ENCODE results near the gene PLCB1. TPM values are rescaled to one million over a fixed set of nuclear protein-coding genes. Genes with fewer than 3 reads are reported as not detected.

Gene PLCB1
- total RNA-seq, 1 experiment from 2014 or later = 11.3 TPM

DNA sequence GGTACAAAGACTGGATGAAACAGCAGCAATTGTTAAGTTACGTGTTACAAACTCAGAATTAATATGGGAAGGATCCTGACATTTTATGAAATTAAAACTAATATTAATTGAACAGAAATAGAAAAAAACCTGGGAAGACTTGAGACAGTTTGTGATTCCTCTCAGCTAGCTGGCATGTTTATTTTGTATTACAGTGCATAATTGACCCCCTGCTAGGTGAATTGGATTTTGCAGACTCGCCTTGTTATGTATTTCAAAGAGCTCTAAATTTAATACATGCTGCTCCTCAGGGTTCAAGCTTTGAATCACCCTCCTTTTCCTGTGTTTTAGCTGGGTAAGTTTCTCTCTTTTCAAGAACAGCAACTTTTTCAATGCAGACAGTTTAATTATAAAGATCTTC is 339.4 kb downstream of the PLCB1 start:
- peaks cover 5% of the 10 kb centered on the region; the same call in 1 of the 2 replicates for H3K27me3 Mint-ChIP-seq (ENCODE audit: low read depth)
- no peak overlapping the region for H3K27ac Mint-ChIP-seq
- no peaks in the 10 kb centered on the region for H3K9me3 Mint-ChIP-seq
- DNase-seq (ENCODE audit: low spot score) (no peak), ATAC-seq (no peak)
- no peak overlapping the region for H3K4me3 Mint-ChIP-seq
- POLR2A ChIA-PET = no interaction called here
- no peaks in the 10 kb centered on the region; the same call in 1 of the 2 replicates for H3K36me3 Mint-ChIP-seq
- TF ChIP-seq KAT7 (CRISPR knock-in tag; IDR thresholded peaks at IDR 0.05; ENCODE audit: borderline replicate concordance) (no peak), ZNF317 (CRISPR knock-in tag; IDR thresholded peaks at IDR 0.05; ENCODE audit: borderline replicate concordance, low read depth) (no peak), ATF1 (CRISPR knock-in tag; IDR thresholded peaks at IDR 0.05) (no peak), FOXK1 (CRISPR knock-in tag; IDR thresholded peaks at IDR 0.05) (no peak), RORB (CRISPR knock-in tag; IDR thresholded peaks at IDR 0.05) (no peak), NR3C1 (CRISPR knock-in tag; conservative IDR thresholded peaks at IDR 0.05; ENCODE audit: low read depth) (no peak), HMGA2 (CRISPR knock-in tag; IDR thresholded peaks at IDR 0.05) (no peak), ZNF396 (CRISPR knock-in tag; IDR thresholded peaks at IDR 0.05; ENCODE audit: borderline replicate concordance) (no peak), SMAD4 (CRISPR knock-in tag; IDR thresholded peaks at IDR 0.05) (no peak), ZNF219 (CRISPR knock-in tag; IDR thresholded peaks at IDR 0.05; ENCODE audit: borderline replicate concordance) (no peak), NR1H2 (CRISPR knock-in tag; IDR thresholded peaks at IDR 0.05) (no peak), E2F1 (CRISPR knock-in tag; IDR thresholded peaks at IDR 0.05) (no peak)
- TF ChIP-seq, protein P1, sequence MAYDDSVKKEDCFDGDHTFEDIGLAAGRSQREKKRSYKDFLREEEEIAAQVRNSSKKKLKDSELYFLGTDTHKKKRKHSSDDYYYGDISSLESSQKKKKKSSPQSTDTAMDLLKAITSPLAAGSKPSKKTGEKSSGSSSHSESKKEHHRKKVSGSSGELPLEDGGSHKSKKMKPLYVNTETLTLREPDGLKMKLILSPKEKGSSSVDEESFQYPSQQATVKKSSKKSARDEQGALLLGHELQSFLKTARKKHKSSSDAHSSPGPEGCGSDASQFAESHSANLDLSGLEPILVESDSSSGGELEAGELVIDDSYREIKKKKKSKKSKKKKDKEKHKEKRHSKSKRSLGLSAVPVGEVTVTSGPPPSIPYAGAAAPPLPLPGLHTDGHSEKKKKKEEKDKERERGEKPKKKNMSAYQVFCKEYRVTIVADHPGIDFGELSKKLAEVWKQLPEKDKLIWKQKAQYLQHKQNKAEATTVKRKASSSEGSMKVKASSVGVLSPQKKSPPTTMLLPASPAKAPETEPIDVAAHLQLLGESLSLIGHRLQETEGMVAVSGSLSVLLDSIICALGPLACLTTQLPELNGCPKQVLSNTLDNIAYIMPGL (CRISPR knock-in tag; IDR thresholded peaks at IDR 0.05) = no peak
- TF ChIP-seq, protein P2, sequence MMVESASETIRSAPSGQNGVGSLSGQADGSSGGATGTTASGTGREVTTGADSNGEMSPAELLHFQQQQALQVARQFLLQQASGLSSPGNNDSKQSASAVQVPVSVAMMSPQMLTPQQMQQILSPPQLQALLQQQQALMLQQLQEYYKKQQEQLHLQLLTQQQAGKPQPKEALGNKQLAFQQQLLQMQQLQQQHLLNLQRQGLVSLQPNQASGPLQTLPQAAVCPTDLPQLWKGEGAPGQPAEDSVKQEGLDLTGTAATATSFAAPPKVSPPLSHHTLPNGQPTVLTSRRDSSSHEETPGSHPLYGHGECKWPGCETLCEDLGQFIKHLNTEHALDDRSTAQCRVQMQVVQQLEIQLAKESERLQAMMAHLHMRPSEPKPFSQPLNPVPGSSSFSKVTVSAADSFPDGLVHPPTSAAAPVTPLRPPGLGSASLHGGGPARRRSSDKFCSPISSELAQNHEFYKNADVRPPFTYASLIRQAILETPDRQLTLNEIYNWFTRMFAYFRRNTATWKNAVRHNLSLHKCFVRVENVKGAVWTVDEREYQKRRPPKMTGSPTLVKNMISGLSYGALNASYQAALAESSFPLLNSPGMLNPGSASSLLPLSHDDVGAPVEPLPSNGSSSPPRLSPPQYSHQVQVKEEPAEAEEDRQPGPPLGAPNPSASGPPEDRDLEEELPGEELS (CRISPR knock-in tag; IDR thresholded peaks at IDR 0.05) = no peak
- CTCF ChIA-PET = interaction anchor here (1.0 kb wide), 1 partner anchor 251 kb away, joined by 3 read pairs; no protein-coding TSS in a partner anchor
- H3K4me1 Mint-ChIP-seq = peaks cover 15% of the 10 kb centered on the region

- H3K27ac Mint-ChIP-seq = no peak overlapping the region
- peaks cover 15% of the 10 kb centered on the region for H3K4me1 Mint-ChIP-seq
- no peaks in the 10 kb centered on the region for H3K36me3 Mint-ChIP-seq
- peaks cover 5% of the 10 kb centered on the region; the same call in 1 of the 2 replicates for H3K27me3 Mint-ChIP-seq (ENCODE audit: low read depth)
- ATAC-seq (no peak), DNase-seq (ENCODE audit: low spot score) (no peak)
- ChIA-PET POLR2A (no interaction called here), CTCF (no interaction called here)
- H3K4me3 Mint-ChIP-seq = no peak overlapping the region
- H3K9me3 Mint-ChIP-seq = no peaks in the 10 kb centered on the region
- TF ChIP-seq OVOL2 (CRISPR knock-in tag; IDR thresholded peaks at IDR 0.05; ENCODE audit: borderline replicate concordance) (no peak), IRF2 (CRISPR knock-in tag; IDR thresholded peaks at IDR 0.05; ENCODE audit: borderline replicate concordance, low read depth) (no peak), ZBTB21 (CRISPR knock-in tag; IDR thresholded peaks at IDR 0.05; ENCODE audit: borderline replicate concordance) (no peak), NFATC4 (CRISPR knock-in tag; IDR thresholded peaks at IDR 0.05) (no peak), ZNF317 (CRISPR knock-in tag; IDR thresholded peaks at IDR 0.05; ENCODE audit: borderline replicate concordance, low read depth) (no peak), RORB (CRISPR knock-in tag; IDR thresholded peaks at IDR 0.05) (no peak), TCF7 (CRISPR knock-in tag; IDR thresholded peaks at IDR 0.05; ENCODE audit: low read depth) (no peak), ZNF512 (CRISPR knock-in tag; IDR thresholded peaks at IDR 0.05; ENCODE audit: borderline replicate concordance) (no peak), SOX15 (CRISPR knock-in tag; IDR thresholded peaks at IDR 0.05) (no peak), IRF1 (CRISPR knock-in tag; IDR thresholded peaks at IDR 0.05) (no peak), SMAD3 (CRISPR knock-in tag; IDR thresholded peaks at IDR 0.05; ENCODE audit: borderline replicate concordance) (no peak)
- TF ChIP-seq, protein P3, sequence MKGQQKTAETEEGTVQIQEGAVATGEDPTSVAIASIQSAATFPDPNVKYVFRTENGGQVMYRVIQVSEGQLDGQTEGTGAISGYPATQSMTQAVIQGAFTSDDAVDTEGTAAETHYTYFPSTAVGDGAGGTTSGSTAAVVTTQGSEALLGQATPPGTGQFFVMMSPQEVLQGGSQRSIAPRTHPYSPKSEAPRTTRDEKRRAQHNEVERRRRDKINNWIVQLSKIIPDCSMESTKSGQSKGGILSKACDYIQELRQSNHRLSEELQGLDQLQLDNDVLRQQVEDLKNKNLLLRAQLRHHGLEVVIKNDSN (CRISPR knock-in tag; IDR thresholded peaks at IDR 0.05) = no peak
- TF ChIP-seq, protein P4, sequence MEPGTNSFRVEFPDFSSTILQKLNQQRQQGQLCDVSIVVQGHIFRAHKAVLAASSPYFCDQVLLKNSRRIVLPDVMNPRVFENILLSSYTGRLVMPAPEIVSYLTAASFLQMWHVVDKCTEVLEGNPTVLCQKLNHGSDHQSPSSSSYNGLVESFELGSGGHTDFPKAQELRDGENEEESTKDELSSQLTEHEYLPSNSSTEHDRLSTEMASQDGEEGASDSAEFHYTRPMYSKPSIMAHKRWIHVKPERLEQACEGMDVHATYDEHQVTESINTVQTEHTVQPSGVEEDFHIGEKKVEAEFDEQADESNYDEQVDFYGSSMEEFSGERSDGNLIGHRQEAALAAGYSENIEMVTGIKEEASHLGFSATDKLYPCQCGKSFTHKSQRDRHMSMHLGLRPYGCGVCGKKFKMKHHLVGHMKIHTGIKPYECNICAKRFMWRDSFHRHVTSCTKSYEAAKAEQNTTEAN (CRISPR knock-in tag; IDR thresholded peaks at IDR 0.05) = no peak
- TF ChIP-seq, protein P5, sequence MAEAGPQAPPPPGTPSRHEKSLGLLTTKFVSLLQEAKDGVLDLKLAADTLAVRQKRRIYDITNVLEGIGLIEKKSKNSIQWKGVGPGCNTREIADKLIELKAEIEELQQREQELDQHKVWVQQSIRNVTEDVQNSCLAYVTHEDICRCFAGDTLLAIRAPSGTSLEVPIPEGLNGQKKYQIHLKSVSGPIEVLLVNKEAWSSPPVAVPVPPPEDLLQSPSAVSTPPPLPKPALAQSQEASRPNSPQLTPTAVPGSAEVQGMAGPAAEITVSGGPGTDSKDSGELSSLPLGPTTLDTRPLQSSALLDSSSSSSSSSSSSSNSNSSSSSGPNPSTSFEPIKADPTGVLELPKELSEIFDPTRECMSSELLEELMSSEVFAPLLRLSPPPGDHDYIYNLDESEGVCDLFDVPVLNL (CRISPR knock-in tag; IDR thresholded peaks at IDR 0.05; ENCODE audit: borderline replicate concordance, low read depth) = no peak
These were observed 341.4 kb downstream of the PLCB1 start for GRCh38 chr20:8473459-8473858.

Data from WTC11 (cell line).